DMS 273 treated with DMSO at 0.1 percent for 48 hours (cell line): Measurements from ENCODE around the gene ARL5A.

Source experiments
- DNase-seq: peaks from one replicate; lab custom pipeline; 2025; lab: John Stamatoyannopoulos, UW

Gene ARL5A

GRCh38 chr2:151840216-151841046 lies 12.2 kb upstream of the ARL5A start:
- DNase-seq = no peak

GRCh38 chr2:151837926-151838325 lies 9.7 kb upstream of the ARL5A start:
- DNase-seq = no peak

- no peak for DNase-seq
These were observed 5.8 kb upstream of the ARL5A start for GRCh38 chr2:151833984-151834383.

- DNase-seq = no peak
These were observed 2.7 kb upstream of the ARL5A start for GRCh38 chr2:151830961-151831360.

GRCh38 chr2:151828890-151829324 lies 686 bp upstream of the ARL5A start:
- no peak for DNase-seq

GRCh38 chr2:151827564-151828142 lies 568 bp downstream of the ARL5A start:
- no peak for DNase-seq

GRCh38 chr2:151826737-151827157 lies 1.5 kb downstream of the ARL5A start:
- DNase-seq = no peak

GRCh38 chr2:151824886-151825285 lies 3.3 kb downstream of the ARL5A start:
- no peak for DNase-seq

- DNase-seq = no peak
These were observed 4.6 kb downstream of the ARL5A start for GRCh38 chr2:151823651-151824050.

DNA sequence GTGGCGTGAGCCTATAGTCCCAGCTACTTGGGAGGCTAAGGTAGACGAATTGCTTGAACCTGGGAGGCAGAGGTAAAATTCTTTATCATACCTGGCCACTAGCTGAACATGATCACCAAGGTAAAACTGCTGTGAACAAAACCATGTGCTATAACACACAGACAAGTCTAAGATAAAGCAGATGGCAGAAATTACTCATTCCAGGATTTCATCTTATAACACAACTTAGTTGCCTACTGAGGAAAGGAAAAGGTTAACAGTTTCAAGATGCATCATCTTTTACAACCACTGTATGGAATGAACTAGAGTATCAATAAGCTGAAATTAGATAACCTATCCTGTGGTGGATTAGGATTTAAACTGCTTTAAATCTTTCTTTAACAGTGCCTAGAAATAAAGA lies 8.3 kb downstream of the ARL5A start:
- no peak for DNase-seq

DNA sequence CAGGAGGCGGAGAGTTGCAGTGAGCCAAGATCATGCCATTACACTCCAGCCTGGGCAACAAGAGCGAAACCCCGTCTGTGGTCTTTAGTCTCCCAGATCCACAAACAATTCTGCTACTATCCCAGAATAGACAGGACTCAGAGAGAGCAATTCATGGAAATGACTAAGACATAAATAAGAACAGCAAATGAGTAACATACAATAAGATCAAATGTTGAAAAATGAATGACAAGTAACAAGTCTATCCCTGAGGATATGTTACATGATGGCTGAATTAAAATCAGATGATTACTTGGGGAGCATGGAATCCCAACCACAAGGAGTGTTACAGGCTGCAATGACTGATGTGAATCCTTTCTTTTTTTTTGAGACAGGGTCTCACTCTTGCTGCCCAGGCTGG lies 10.3 kb downstream of the ARL5A start:
- no peak for DNase-seq

DNA sequence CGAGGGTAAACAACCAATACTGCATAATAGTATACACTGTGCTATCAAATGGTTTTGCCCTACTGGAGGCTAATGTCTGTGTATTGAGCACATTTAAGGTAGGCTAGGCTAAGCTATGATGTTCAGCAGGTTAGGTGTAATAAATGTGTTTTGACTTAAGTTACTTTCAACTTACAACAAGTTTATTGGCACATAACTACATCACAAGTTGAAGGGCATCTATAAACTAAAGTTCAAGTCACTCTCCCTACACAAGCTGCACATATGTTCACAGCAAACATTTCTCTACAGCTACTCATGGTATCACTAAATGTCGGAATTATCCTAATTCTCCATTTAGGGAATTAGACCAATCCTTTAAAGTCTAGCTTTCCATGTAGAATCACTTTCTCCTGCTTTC lies 11.4 kb downstream of the ARL5A start:
- DNase-seq = no peak

GRCh38 chr2:151815821-151816489 lies 12.3 kb downstream of the ARL5A start:
- DNase-seq = no peak

- DNase-seq = no peak
These were observed 17.7 kb downstream of the ARL5A start for GRCh38 chr2:151810489-151810888.

DNA sequence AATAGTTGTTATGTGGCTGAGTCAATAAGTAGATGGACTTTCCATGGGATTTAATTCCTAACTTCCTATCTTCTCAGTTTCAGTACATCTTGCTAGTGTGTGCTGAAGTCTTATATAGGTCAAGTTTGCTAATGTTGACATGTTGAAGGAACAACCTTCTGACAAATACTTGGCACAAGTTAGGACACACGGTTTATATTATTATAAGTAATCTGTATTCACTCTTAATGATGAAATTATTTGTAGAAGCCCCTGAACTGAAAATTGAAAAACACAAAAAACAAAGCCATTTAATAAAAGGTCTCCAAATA lies 19.2 kb downstream of the ARL5A start:
- DNase-seq = no peak

GRCh38 chr2:151808258-151809072 lies 19.8 kb downstream of the ARL5A start:
- no peak for DNase-seq

GRCh38 chr2:151805961-151806360 lies 22.3 kb downstream of the ARL5A start:
- DNase-seq = no peak

GRCh38 chr2:151805343-151805742 lies 22.9 kb downstream of the ARL5A start:
- DNase-seq = no peak

DNA sequence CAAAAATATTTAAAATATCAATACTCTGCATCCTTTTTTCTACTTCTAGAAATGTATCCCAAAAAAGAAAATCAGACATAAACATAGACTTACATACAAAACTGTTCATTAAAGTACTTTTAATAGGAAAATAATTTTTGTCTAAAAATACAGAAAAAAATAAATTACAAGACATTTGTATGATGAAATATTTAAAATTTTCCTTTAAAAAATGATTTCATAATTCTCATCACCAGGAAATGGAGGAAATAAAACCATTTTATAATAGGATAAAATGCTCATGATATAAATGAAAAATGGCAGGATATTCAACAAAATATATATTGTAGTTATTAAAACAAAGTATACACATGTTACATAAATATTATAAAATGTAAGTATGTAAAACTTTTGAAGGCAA lies 24.4 kb downstream of the ARL5A start:
- DNase-seq = no peak

DNA sequence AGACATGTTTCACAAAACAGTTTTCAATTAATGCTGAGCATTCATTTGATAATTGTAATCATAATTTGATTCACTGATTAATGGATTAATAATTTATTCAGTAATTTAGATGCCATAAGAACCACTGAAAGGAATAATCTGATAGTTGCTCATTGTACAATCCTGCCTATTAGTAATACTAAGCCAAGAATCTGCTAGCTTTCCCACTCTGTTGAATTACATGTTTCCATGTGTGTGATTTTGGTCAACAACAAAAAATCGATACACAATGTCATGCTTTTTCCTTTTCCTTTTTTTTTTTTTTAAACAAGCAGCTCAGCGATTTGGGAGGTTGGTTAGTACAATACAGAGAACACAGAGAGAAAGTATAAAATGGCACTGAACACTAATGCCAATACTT lies 25.9 kb downstream of the ARL5A start:
- no peak for DNase-seq

DNA sequence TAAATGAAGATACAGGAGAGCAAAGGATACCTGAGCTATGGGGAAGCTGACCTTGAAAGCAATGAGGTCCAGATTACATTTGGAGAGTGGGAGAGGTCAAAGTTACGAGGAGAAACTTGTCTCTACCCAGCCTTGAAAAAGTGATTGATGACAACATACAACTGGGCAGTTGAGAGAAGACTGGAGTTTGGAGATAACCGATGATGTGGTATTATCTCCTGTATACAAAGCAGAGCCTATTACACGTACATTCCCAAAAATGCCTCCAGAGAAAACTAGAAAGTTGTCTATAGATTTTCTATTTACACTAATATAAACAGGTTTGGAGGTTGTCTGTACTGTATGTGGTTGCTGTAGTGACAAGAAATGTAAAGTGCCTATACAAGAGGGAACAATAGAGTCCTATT lies 28.3 kb downstream of the ARL5A start:
- no peak for DNase-seq

DNA sequence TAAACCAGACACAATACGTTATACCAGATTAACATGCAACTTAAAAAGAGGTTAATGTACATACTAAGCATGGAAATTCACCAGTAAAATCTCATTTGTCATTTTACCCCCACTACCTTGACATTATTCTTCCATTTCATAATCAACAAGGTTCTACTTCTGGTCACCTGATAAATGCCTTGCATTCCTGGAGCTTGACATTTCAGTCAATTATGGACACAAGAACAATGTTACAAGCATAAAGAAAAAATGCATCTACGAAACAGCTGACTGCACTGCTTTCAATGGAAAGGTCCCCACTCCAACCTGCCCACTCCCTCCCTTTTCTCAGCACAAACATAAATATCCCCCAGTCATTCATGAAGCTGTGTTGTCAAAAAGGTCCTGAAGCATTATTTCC lies 31.4 kb downstream of the ARL5A start:
- no peak for DNase-seq
